ENCODE data around the gene IPO5.
"Not testable (repeated sequence)": the region's sequence is repeated elsewhere in the genome, so short reads cannot be mapped to it uniquely, and the experiment has no call there.

Gene IPO5

GRCh38 chr13:97949316-97949715, 4.2 kb upstream of the IPO5 start:
- DNase-seq (ENCODE audit: low read depth, low spot score), result not testable (repeated sequence)

DNA sequence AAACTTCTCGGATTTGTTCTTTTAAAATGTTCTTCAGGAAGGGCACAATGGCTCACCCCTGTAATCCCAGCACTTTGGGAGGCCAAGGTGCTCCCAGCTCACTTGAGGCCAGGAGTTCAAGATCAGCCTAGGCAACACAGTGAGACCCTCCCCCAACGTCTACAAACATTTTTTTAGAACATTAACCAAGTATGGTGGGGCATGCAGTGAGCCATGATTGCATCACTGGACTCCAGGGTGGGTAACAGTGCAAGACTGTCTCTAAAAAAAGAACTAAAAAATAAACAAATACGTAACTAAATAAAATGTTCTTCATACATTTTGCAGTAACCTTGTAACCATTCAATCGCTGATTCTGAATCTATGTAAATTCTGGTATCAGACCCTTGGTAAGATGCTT, 2.1 kb upstream of the IPO5 start:
- no peak for DNase-seq (ENCODE audit: low read depth, low spot score)

- not testable (repeated sequence) for DNase-seq (ENCODE audit: low read depth, low spot score)
Measured at GRCh38 chr13:97952831-97953230, 644 bp upstream of the IPO5 start.

GRCh38 chr13:97961340-97961739, 7.9 kb downstream of the IPO5 start:
- no peak for DNase-seq (ENCODE audit: low read depth, low spot score)

GRCh38 chr13:97962887-97963286, 9.4 kb downstream of the IPO5 start:
- no peak for DNase-seq (ENCODE audit: low read depth, low spot score)

GRCh38 chr13:97967226-97967625, 13.8 kb downstream of the IPO5 start:
- DNase-seq (ENCODE audit: low read depth, low spot score), result no peak

GRCh38 chr13:97967948-97968347, 14.5 kb downstream of the IPO5 start:
- DNase-seq (ENCODE audit: low read depth, low spot score), result no peak

DNA sequence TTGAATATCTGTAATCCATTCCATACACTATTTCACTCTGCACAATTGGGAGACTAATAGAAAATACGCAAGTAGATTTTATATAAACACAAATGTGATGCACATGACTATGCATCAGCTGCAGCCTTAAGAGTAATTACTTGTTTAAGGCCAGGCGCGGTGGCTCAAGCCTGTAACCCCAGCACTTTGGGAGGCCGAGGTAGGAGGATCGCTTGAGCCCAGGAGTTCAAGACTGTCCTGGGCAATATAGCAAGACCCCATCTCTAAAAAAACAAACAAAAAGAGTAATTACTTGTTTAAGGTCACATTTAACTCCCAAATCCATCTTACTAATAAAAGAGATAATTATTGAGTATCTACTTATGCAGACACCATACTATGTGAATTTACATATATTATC, 18.0 kb downstream of the IPO5 start:
- DNase-seq (ENCODE audit: low read depth, low spot score), result no peak

- no peak for DNase-seq (ENCODE audit: low read depth, low spot score)
Measured at GRCh38 chr13:97974773-97975172, 21.3 kb downstream of the IPO5 start.

DNA sequence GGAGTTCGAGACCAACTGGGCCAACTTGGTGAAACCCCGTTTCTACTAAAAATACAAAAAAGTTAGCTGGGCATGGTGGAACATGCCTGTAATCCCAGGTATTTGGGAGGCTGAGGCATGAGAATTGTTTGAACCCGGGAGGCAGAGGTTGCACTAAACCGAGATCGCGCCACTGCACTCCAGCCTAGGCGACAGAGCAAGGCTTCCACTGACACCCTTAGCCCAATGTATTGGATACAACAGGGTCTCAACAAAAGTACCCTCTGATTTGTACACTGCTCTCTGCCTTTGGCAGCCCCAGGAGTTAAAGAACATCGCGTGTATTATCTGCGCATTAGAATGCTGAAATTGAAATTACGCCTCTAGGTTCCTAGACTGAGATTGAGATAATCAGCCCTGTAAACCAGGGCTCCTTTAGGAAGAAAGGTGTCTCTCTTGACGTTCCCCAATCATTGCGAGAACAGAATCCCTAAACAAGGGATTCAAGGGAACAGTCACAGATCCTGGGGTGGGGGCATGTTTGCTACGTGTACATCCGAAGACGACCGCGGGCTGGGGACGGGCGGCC, 21.9 kb downstream of the IPO5 start:
- no peak for DNase-seq (ENCODE audit: low read depth, low spot score)

GRCh38 chr13:97975848-97976609, 22.6 kb downstream of the IPO5 start:
- DNase-seq (ENCODE audit: low read depth, low spot score), result peak; percentile 65

DNA sequence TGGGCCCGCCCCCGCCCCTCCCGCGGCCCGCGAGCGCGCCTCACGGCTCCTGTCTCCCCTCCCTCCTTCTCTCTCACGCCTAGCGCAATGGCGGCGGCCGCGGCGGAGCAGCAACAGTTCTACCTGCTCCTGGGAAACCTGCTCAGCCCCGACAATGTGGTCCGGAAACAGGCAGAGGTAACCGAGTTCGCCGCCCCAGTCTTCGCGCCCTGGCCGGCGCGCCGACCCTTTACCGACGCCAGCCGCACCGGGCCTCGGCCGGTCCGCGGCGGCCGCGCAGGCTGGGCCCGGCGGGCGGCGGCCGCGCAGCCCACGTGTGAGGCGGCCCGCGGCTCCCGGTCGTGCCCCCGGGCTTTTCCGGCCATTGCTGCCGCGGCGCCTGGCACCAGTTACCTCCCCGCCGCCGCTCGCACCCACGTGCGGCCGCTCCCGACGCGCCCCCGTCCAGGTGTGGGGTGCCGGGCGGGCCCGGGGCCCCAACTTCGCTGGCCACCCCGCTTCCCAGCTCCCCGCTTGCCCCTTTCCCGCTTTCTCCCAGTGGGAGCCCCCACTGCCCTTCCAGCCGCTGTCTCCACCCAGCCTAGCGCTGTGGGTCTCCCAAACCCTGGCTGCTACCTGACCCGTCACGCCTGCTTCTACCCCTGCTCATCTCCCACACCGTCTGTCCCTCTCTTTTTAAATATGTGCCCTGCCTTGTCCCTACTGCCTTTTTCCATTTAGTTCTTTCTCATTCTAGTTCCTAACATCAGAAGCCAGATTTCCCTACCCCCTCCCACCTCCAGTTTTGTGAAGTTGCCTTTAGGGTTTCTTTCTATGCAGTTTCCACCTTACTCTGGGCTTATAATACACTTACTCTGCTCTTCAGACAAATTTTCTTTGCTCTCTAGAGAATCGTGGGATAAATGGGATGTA, 23.4 kb downstream of the IPO5 start:
- DNase-seq (ENCODE audit: low read depth, low spot score), result no peak

DNA sequence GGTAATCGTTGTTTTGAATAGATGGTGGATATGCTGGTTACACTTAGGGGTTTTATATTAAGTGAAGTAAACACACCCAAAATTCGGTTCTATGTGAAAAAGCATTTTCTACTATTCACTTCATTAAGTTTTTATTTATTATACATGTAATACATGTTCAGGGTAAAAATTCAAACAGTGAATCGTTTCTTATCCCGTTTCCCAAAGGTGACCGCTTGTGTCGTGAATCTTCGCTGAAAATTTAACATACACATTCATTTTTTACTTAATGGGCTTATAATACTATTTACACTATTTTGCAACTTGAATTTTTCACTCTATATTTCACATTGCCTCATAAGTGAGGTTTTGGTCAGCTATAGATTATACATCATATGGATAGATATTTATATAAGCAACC, 24.5 kb downstream of the IPO5 start:
- no peak for DNase-seq (ENCODE audit: low read depth, low spot score)

DNA sequence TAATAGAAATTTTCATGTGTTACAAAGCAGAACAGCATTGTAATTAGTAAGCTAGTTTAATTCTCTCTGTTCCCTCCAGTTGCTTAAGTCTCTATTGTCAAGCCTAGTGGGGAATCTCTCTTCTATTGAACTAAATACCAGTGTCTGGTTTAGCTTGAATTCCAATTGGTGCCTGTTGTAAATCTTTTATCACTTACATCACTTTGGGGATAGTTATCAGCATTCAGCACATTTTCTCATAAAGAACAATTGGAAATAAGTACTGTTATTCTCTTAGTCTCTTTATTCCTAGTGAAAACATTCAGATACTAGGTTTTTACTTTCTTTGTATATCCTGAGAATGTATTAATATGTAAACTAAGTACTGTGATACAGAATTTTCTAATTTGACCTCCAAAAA, 25.2 kb downstream of the IPO5 start:
- DNase-seq (ENCODE audit: low read depth, low spot score), result no peak

DNA sequence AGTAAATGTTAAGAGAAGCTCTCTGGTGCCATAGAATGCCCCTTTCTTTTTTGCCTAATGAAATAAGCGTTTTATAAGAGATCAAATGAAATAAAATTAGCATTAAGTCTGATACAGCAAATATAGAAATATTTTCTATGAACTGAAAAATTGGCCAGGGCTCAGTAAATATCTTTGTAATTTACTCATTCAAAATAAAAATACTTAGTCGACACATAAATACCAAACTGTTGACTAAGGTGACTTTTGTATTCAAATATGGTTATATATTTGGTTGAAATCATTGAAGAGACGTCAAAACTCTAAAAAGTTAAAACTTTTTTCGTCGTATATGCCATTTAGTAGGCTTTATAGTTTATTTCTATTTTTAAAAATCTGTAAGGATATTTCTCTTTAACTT, 25.6 kb downstream of the IPO5 start:
- DNase-seq (ENCODE audit: low read depth, low spot score), result no peak

GRCh38 chr13:97979556-97979955, 26.1 kb downstream of the IPO5 start:
- no peak for DNase-seq (ENCODE audit: low read depth, low spot score)

- no peak for DNase-seq (ENCODE audit: low read depth, low spot score)
Measured at GRCh38 chr13:97982286-97982685, 28.8 kb downstream of the IPO5 start.

- DNase-seq (ENCODE audit: low read depth, low spot score), result no peak
Measured at GRCh38 chr13:97986835-97987234, 33.4 kb downstream of the IPO5 start.

DNA sequence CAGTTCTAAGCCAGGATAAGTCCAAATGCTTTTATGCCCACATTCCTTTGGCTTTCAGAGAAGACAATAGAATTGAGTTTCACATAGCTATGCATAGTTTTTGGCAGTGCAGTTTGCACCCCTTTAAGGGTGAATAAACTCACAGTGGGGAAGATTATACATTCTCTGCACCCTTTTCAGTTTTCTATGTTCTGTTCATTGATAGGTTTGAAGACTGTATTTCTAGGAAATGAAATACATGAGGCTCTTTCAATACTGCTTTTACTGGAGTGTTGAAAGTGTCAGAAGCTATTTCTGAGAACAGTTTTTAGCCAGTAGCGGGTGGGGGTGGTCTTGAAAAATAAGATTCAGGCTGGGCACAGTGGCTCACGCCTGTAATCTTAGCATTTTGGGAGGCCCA, 46.2 kb downstream of the IPO5 start:
- no peak for DNase-seq (ENCODE audit: low read depth, low spot score)

DNA sequence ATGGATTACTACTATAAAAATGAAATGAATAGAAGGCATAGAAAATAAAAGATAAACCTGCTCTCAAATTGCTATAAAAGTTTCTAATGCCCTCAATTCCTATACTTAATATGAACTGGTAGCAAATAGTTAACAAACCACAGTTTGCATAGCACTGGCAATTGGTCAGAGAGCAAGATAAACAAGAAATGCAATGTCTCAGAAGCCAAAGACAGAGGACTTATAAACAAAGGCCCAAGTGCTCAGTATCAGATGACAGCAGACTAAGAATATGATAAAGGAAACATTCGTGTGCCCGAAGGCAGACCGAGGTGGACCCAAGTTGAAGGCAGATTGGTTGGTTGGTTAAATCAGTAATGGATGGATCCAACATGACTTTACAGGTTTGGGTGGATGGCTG, 50.6 kb downstream of the IPO5 start:
- peak; percentile 35 for DNase-seq (ENCODE audit: low read depth, low spot score)

GRCh38 chr13:98004997-98005396, 51.5 kb downstream of the IPO5 start:
- DNase-seq (ENCODE audit: low read depth, low spot score), result not testable (repeated sequence)

GRCh38 chr13:98007001-98007400, 53.5 kb downstream of the IPO5 start:
- no peak for DNase-seq (ENCODE audit: low read depth, low spot score)

- DNase-seq (ENCODE audit: low read depth, low spot score), result no peak
Measured at GRCh38 chr13:98013241-98013640, 59.8 kb downstream of the IPO5 start.
